Activated CD4-positive, alpha-beta T cell treated with anti-CD3 and anti-CD28 coated beads for 24 hours (primary cell): Measurements from ENCODE around the gene CSNK1E.
"Not testable (repeated sequence)": the region's sequence is repeated elsewhere in the genome, so short reads cannot be mapped to it uniquely, and the experiment has no call there.

Experiments
- DNase-seq, 2 donors: peaks; one replicate each; pipeline ENCODE4 v3.0.0-alpha.2; 2020; ENCODE audit warnings: low read depth in 2 of 2

The CSNK1E gene

DNA sequence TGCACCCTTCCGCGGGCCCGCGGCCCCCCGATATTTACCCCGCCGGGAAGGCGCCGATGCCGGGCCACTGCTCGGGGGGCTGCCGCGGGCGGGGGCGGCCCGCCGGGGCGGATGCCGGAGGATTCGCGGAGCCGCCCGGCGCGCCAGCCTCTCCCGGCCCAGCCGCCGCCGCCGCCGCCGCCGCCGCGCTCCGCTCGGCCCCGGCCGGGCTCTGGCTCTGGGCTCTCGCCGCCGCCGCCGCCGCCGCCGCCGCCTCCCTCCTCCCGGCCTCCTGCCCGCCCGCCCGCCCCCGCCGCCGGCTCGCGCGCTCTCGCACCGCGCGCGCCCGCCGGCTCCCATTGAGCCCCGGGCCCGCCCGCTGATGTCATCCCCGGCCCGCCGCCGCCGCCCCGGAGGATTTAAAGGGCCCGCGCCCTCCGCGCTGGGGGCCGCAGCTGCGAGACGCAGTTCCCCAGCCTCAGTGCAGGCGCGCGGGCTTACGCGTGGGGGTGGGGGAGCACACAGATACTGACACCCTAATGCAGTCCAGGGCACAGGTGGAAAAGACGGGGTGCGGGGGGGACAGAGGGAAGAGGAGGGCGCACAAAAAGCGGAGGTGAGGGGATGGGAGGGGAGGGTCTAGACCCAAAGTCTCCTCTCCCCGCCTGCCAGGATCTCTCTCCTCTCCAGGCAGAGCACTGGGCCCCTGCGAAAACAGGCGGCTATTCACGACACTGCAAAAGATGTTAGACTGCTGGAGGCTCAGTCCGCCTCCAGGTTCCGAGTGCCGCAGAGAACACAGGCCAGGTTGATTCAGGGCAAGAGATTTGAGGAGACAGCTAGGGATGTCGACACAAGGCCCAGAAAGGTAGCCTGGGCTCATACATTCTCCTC, at the start of gene CSNK1E:
Gene CSNK1E, minus strand, starts transcription at position 312 of the 873 bp plus-strand sequence. CDS start 3,276 bp downstream, outside the sequence.
- DNase-seq, result peak; percentile 52 to 54

DNA sequence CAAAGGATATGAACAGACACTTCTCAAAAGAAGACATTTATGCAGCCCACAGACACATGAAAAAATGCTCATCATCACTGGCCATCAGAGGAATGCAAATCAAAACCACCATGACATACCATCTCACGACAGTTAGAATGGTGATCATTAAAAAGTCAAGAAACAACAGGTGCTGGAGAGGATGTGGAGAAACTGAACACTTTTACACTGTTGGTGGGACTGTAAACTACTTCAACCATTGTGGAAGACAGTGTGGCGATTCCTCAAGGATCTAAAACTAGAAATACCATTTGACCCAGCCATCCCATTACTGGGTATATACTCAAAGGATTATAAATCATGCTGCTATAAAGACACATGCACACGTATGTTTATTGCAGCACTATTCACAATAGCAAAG, 48.6 kb upstream of the CSNK1E start:
- not testable (repeated sequence) for DNase-seq

DNA sequence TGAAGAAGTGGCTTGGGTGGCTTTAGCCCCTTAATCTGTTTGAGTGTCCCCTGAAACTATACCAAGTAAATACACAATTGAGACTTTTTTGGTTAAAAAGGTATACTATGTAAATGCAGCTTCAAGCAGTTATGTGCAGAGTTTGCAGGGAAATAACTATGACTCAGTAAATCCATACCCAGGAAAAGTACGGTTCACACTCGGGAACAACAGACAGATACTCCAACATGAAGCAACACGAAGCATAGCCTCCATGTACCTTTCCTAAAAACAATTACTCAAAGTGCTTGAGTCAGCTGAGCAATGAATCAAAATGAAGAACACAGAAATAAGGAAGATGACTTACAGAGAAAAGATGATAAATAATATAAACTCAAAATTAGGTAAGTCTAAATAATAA, 47.9 kb upstream of the CSNK1E start:
- DNase-seq, result not testable (repeated sequence)

DNA sequence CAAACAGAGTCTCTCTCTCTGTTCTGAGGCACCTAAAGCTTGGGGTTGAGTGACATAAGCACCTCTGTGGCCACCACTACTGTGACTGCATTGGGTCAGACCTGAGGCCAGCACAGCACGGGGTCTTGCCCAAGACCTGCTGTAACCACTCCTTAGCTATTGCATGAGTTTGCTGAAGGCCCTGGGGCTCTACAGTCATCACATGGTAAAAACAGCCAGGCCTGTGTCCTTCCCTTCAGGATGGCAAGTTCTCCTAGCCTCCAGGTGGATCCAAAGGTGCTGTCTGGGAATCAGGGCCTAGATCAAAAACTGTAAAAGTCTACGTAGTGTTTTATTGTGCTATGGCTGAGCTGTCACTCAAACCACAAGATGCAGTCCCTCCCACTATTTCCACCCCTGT, 43.3 kb upstream of the CSNK1E start:
- DNase-seq, result not testable (repeated sequence)

DNA sequence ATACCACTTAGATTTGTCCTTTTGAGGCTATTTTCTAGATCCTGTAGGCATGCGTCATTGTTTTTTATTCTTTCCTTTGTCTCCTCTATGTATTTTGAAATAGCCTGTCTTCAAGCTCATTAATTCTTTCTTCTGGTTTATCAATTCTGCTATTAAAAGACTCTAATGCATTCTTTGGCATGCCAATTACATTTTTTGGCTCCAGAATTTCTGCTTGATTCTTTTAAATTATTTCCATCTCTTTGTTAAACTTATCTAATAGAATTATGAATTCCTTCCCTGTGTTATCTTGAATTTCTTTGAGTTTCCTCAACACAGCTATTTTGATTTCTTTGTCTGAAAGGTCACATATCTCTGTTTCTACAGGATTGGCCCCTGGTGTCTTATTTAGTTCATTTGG, 42.6 kb upstream of the CSNK1E start:
- not testable (repeated sequence) for DNase-seq

DNA sequence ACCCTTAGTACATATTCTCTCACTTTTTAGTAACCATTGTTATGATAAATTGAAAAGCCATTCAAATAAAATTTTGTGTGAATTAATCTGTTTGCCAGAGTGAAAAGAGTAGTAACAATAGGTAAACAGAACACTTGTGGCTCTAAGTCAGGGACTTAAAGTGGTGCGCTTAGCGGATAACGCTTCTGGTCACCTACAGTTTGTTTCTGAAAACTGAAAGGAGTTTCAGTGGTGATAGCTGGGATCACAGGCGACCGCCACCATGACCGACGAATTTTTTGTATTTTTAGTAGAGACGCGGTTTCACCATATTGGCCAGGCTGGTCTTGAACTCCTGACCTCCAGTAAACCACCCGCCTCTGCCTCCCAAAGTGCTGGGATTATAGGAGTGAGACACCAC, 40.7 kb upstream of the CSNK1E start:
- DNase-seq, result not testable (repeated sequence)

DNA sequence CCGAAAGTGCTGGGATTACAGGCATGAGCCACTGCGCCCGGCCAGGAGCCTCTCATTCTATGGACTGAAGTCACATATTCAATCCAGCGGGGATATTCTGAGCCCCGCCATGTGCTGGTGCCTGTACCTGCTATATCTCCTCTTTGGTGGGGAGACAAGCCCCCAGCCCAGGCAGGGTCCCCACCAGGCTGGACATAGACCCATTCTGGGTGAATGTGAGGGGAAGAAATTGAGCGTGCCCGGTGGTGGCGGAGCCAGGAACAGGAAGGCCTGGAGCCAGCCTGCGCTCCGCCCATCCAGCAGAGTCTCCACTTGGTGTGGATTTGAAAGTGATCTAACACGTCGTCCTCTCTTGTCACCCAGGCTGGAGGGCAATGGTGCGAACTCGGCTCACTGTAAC, 38.0 kb upstream of the CSNK1E start:
- DNase-seq, result no peak

DNA sequence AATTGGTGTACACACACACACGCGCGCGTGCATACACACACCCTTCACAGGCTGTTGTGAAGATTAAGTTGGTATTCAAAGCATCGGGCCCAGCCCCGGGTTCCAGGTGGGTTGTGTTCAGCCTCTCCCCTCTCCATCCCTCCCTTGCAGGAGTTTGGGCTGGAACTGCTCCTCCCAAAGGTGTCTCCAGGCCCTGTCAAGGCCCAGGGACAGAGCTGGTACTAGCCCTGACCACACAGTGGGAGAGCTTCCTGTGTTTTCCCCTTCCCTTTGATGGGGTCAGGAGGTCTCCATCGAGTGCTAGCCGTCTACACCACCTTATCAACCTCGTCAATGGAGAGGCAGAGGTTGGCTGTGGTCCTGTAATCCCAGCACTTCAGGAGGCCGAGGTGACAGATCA, 36.5 kb upstream of the CSNK1E start:
- DNase-seq, result no peak

DNA sequence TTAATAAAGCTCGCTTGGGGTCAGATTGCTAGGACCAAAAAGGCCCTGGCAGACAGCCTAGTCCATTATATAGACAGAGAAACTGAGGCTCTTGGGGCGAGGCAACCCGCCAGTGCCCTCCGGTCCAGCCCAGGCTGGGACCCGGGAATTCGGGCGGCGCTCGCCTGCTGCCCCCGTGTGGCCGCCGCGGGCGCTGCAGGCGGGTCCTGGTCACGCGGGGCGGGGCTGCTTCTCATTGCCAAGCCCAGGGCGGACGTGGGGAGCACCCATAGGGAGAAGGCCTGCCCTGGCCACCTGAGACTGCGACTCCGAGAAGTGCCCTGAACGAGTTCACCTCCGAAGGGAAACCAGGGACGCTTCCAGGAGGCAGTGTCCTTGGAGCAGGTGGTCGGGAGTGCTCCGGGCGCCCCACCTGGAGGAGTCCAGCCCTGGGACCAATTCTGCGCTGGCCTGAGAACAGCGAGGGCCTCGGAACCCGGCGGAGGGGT, 36.0 kb upstream of the CSNK1E start:
- DNase-seq, result peak; percentile 50 to 59

DNA sequence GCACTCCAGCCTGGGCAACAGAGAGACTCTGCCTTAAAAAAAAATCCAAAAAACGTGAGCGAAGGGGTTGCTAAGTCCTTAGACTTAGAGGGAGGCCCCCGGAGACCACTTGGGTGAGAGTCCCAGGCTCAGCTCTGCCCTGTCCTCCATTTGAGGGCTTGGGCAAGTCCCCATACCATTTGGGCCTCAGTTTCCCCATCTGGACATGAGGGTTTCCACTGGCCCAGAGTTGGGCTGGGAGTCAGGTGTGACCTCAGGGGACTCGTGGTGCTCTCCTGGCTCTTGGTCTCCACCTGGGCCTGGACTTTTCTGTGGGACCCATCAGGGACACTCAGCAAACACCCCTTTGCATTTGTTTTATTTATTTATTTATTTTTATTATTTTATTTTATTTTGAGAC, 35.2 kb upstream of the CSNK1E start:
- no peak for DNase-seq

DNA sequence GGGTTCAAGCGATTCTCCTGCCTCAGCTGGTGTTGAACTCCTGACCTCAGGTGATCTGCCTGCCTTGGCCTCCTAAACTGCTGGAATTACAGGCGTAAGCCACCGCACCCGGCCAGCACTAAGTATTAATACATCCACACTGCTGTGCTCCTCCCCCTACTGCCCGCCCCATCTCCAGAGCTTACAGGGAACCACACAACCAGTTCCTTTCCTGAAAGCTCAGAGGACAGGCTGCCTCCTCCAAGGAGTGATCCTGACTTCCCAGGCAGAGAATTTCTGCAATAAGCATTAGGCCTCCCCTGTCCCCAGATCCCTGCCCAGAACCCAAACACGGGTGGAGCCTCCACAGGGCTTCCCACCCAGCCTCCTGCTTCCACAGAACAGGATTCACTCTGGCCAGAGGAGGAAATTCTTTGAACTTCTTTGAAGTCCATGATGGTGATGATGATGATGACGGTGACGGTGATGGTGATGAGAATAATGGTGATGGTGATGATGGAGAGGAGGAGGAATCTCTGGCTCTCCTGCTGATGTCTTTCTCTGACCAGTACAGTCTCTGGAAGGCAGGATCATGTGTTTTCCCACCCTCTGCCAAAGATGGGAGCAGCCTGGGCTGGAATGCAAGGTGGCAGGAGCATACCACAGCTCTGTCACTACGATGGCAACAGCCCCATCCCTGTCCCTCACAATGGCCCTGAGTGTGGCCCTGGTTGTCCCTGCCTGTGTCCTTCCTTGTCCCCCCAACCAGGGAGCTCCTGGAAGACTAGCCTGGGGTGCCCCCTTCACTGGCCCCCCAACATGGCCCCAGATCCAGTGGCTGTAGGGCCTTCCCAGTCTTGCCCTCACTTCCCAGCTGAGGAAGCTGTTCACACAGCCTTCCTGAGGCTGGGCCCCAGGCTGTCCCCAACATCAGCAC, 33.5 kb upstream of the CSNK1E start:
- DNase-seq, result no peak

DNA sequence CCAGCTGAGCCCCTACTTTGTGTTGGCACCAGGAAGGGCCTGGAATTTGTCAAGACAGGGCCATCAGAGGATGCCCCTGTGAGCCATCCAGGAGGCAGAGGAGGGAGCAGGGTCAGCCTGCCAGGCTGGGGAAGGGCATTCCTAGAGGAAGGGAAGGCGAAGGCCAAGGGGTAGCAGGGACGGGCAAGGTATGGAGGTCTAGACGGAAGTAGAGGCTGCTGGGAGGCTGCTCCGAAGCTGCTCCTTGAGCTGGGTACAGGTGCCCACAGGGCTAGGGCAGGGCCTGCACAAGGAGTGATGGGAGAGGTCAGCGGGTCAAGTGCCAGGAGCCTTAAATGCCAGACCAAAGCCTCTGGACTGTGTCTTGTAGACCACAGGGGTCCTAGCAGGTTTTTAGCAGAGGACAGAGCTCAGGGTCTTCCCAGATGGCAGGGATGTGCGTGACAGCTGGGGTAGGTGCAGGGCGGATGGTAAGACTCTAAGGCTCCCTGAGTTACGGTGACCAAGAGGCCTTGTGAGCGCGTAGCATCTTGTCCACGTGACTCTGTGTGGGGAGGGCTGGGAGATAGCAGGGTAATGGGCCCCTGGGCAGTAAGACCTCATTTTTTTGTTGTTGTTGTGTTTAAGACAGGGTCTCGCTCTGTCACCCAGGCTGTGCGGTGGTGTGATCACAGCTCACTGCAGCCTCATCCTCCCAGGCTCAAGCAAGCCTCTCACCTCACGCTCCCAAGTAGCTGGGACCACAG, 31.7 kb upstream of the CSNK1E start:
- DNase-seq, result no peak

DNA sequence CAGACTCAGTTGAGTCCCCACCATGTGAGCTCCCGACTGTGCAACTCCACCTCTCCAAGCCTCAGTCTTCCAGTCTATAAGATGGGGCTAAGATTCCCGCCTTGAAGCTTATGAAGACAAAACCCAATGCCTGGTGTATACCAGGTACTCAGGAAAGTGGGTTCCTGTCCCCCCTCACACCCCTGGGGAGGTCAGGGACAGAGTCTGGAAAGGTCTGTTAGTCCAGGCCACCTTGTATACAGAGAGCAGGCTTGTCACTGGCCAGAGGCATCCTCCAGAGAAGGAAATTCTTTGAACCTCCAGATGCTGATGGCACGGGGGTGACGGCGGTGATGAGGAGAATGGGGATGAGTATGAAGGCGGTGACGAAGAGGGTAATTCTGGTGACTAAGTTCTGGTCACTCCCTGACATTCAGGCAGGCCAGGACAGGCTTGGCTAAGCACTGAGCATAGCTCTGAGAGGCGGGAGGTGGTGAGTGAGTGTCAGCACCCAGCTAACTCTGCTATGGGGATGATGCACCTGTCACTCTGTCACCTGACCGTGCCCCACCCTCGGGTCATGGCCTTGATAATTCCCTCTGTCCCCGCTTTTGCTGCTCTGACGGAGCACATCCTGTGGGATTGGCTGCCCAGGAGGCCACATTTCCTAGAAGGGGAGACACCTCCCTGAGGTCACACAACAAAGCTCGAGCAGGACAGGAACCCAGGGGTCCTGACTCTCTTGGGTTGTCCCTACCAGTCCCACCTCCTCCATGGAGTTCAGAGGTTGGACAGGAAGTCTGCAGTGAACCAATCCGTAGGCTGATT, 30.9 kb upstream of the CSNK1E start:
- no peak for DNase-seq

DNA sequence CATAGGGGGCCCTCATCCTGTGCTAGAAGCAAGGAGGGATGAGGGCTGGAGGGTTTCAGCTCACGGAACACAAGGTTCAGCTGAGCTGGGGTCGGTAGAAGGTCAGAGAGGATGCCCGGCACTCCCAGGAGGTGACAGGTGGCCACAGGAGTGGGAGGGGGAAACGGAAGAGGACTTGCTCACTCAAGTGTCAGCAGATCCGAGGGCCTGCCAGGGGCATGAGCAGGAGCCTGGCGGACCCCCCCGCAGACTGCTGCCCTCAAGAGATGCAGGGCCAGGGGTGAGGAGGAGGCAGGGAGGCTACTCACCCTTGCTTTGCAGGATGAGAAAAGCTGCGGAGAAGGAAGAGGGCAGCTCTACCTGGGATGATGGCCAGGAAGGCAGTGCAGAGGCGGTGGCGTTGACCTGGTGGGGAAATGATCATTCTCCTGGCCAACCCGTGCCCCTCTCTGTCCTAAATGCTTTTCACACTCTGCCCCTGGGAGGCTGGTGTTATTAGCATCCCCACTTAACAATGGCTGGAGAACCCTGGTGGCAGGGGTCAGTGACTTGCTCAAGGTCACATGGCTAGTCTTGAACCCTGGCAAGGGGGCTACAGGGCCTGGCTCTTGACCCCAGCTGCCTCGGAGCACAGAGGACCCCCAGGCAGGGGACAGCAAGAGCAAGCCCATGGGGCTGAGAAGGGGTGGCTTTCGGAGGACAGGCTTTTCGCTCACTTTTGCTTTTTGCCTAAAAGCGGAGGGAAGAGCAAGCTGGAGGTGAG, 30.1 kb upstream of the CSNK1E start:
- DNase-seq, result no peak

DNA sequence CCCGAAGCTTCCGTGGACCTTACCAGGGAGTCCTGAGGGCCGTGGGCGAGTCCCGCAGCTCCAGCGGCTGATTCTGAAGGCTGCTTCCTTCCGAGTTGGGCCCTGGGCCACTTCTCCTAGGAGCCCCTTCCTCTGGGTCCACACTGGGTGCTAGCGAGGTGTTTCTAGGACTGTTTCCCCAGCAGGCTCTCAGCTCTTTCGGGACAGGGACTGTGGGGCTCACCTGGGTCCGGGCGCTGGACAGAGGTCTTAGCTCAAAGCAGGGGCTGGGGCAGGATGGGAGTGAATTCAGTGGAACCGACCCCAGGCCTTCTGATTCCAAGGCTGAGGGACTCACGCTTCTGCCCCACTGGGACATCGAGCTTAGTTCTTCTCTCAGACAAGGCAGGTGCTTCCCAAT, 29.3 kb upstream of the CSNK1E start:
- DNase-seq, result no peak

DNA sequence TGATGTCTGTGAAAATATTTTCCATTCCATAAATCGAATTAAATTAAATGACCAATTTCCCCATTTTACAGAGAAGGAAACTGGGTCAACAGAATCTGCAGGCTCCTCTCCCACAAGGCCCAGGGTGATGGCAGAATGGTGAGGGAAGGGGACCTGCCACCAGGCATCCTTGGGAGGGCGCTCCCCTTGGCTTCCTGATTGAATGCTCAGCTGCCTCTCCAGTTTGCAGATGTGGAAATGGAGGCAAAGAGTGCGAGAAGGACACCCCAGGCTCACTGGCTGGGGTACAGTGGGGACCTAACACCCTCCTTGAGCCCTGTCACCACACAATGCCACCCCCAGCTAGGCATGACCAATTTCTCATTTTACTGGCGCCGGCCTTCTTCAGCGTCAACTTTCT, 28.5 kb upstream of the CSNK1E start:
- no peak for DNase-seq

DNA sequence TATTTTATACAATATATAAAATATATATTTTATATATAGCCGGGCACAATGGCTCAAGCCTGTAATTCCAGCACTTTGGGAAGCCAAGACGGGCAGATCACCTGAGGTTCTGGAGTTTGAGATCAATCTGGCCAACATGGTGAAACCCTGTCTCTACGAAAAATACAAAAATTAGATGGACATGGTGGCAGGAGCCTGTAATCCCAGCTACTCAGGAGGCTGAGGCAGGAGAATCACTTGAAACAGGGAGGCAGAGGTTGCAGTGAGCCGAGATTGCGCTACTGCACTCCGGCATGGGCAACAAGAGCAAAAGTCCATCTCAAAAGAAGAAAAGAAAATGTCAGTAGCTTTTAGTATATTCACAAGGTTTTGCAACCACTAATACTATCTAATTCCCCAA, 22.7 kb upstream of the CSNK1E start:
- DNase-seq, result not testable (repeated sequence)

DNA sequence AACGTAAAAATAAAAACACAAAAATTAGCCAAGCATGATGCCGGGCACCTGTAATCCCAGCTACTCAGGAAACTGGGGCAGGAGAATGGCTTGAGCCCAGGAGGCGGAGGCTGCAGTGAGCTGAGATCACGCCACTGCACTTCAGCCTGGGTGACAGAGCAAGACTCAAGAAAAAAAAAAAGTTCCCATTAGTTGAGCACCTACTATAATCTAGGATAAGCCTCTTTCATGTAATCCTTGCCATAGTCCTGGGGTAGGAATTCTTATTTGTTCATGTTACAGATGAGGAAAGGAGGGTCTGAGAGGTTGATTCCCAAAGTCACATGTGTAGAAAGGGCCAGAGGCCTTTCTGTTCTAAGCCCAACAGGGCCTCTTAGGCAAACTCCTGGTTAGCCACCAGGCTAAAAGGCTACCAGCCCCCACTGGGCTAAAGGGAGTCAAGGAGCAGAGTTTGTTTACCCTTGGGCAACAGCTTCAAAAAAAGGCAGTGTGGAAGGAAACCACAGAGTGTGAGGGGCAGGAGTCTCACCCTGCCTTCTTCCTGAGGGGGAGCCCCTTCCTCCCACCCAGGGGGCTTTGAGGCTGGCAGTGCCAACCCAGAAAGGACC, 21.6 kb upstream of the CSNK1E start:
- DNase-seq, result no peak

DNA sequence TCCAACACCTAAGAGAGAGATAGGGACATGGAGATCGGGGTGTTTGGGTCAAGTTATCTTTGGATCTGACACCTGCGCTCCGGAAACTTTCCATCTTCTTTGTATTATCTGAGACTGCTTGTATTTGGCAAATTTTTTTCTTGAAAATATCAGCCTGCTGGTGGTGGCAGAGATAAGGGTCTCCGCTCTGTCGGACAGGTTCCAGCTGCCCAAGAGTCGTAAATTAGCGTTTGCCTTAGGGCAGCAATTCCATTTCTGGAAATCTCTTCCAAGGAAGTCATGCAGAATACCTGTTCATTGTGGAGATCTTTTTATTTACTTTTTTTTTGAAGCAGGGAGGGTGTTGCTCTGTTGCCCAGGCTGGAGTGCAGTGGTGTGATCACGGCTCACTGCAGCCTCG, 19.5 kb upstream of the CSNK1E start:
- DNase-seq, result no peak

DNA sequence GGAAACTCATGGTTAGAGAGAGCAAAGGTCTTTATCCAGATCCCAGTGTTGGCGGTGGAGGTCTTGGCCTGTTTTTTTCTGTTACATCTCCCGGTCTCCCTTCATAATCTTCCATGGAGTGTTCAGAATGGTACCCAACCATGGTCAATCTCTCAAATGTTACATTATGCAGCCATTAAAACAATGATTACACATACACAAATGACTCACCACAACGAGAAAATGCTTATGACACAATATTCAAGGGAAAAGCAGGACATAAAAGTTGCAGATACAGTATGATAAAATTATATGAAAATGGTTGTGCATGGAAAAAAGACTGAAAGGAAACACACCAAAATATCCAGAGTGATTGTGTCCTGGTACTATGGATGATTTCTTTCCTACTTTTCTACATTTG, 17.8 kb upstream of the CSNK1E start:
- DNase-seq, result no peak
